GM23338 (cell line): ENCODE data around the gene RAB3GAP2. TPM values are rescaled to one million over a fixed set of nuclear protein-coding genes. Genes with fewer than 3 reads are reported as not detected.

Source experiments
- ATAC-seq: fragments of 200-7000 bp; cut with Tn5 transposase; 3 replicates; pipeline ENCODE4 v1.9.1; 2020
- DNase-seq: peaks from one replicate; pipeline ENCODE4 v3.0.0-alpha.2; 2015; ENCODE audit warnings: low spot score
- H2AFZ ChIP-seq: fragments of 200-600 bp; sonication (generic); 2 replicates; pipeline ENCODE4 v1.8.0; 2016; ENCODE audit warnings: antibody characterized with exemption, mild to moderate bottlenecking, moderate library complexity
- H3F3A ChIP-seq: fragments of 200-600 bp; sonication (generic); replicated peaks from 2 replicates; pipeline ENCODE4 v1.8.0; 2017; ENCODE audit warnings: antibody characterized with exemption, mixed run types, low read depth
- H3K27ac ChIP-seq: fragments of 200-600 bp; sonication (generic); 2 replicates; pipeline ENCODE4 v1.6.1; 2016; ENCODE audit warnings: low read depth
- H3K27me3 ChIP-seq: fragments of 200-600 bp; sonication (generic); 2 replicates; pipeline ENCODE4 v1.8.0; 2016; ENCODE audit warnings: mild to moderate bottlenecking, mixed run types, moderate library complexity; ENCODE audit not compliant: insufficient read depth
- H3K36me3 ChIP-seq: fragments of 200-600 bp; sonication (generic); 2 replicates; pipeline ENCODE4 v1.8.0; 2016; ENCODE audit warnings: mild to moderate bottlenecking; ENCODE audit not compliant: insufficient read depth
- H3K4me1 ChIP-seq: fragments of 200-600 bp; sonication (generic); 2 replicates; pipeline ENCODE4 v1.8.0; 2016; ENCODE audit warnings: mild to moderate bottlenecking, moderate library complexity; ENCODE audit not compliant: insufficient read depth
- H3K4me2 ChIP-seq: fragments of 200-600 bp; sonication (generic); 2 replicates; pipeline ENCODE4 v1.7.1; 2017; ENCODE audit warnings: mixed run types
- H3K4me3 ChIP-seq: fragments of 200-600 bp; sonication (generic); 2 replicates; pipeline ENCODE4 v1.6.1; 2016; ENCODE audit warnings: mixed run types
- H3K79me2 ChIP-seq: fragments of 200-600 bp; sonication (generic); replicated peaks from 2 replicates; pipeline ENCODE4 v1.8.0; 2017; ENCODE audit warnings: mild to moderate bottlenecking; ENCODE audit not compliant: insufficient read depth
- H3K9me2 ChIP-seq: fragments of 200-600 bp; sonication (generic); 2 replicates; pipeline ENCODE4 v1.8.0; 2017; ENCODE audit not compliant: insufficient read depth
- H4K20me1 ChIP-seq: fragments of 200-600 bp; sonication (generic); replicated peaks from 2 replicates; pipeline ENCODE4 v1.8.0; 2017; ENCODE audit warnings: mild to moderate bottlenecking; ENCODE audit not compliant: insufficient read depth
- H3K27ac Mint-ChIP-seq: 2 replicates; pipeline ENCODE4 v1.8.0; 2020; ENCODE audit warnings: inconsistent platforms, mild to moderate bottlenecking, moderate library complexity, mixed read lengths
- H3K27me3 Mint-ChIP-seq: 3 replicates; pipeline ENCODE4 v1.8.0; 2022; ENCODE audit warnings: low read depth, mild to moderate bottlenecking, moderate library complexity, mixed read lengths, inconsistent platforms; ENCODE audit not compliant: insufficient read depth, poor library complexity
- H3K36me3 Mint-ChIP-seq: 3 replicates; pipeline ENCODE4 v1.8.0; 2021; ENCODE audit warnings: low read depth, mild to moderate bottlenecking, inconsistent platforms, moderate library complexity, mixed read lengths
- H3K4me1 Mint-ChIP-seq: 3 replicates; pipeline ENCODE4 v1.8.0; 2020; ENCODE audit warnings: mild to moderate bottlenecking, inconsistent platforms, mixed read lengths
- H3K4me3 Mint-ChIP-seq: 3 replicates; pipeline ENCODE4 v1.8.0; 2021; ENCODE audit warnings: moderate library complexity, mild to moderate bottlenecking, inconsistent platforms, mixed read lengths
- H3K9me3 Mint-ChIP-seq: 3 replicates; pipeline ENCODE4 v1.8.0; 2020; ENCODE audit warnings: moderate library complexity, mild to moderate bottlenecking, inconsistent platforms, mixed read lengths
- CREB1 ChIP-seq: fragments of 250-450 bp; sonication (Bioruptor Pico); IDR thresholded peaks from 2 replicates; pipeline ENCODE4 v1.5.0; 2020; ENCODE audit warnings: low read depth, mild to moderate bottlenecking, moderate library complexity
- EZH2phosphoT487 ChIP-seq: fragments of 200-600 bp; sonication (generic); IDR thresholded peaks from one replicate; pipeline ENCODE4 v1.8.1; 2018; ENCODE audit warnings: antibody characterized with exemption; ENCODE audit not compliant: unreplicated experiment
- JUNB ChIP-seq: IDR thresholded peaks from one replicate; pipeline ENCODE4 v1.6.1; 2016; ENCODE audit warnings: antibody characterized with exemption; ENCODE audit not compliant: unreplicated experiment
- POLR2AphosphoS5 ChIP-seq: IDR thresholded peaks from 2 replicates; pipeline ENCODE4 v1.6.1; 2016; ENCODE audit warnings: antibody characterized with exemption, low read depth
- ZNF114 ChIP-seq: fragments of 250-450 bp; sonication (Bioruptor Pico); IDR thresholded peaks from 2 replicates; pipeline ENCODE4 v1.5.0; 2020; ENCODE audit warnings: mild to moderate bottlenecking, moderate library complexity
- ZNF462 ChIP-seq: fragments of 250-450 bp; sonication (Bioruptor Pico); IDR thresholded peaks from 2 replicates; pipeline ENCODE4 v1.5.0; 2020; ENCODE audit warnings: mild to moderate bottlenecking, moderate library complexity
- polyA plus RNA-seq: library from polyadenylated mRNA; unstranded; fragments of >200 nt; fragmentation: Nextera tagmentation; extraction: Ambion mirVana; gene quantifications from 2 replicates; pipeline ENCODE4 v1.2.1, GENCODE V29; 2016
- total RNA-seq: library from RNA; depleted of rRNA; stranded (reverse); fragments of >200 nt; shearing (Covaris generic); gene quantifications from 2 replicates; pipeline ENCODE4 v1.2.3, GENCODE V29; 2014

Gene RAB3GAP2
- total and polyA plus RNA-seq, 2 experiments from 2014 or later: 19.4 to 44.6 TPM

DNA sequence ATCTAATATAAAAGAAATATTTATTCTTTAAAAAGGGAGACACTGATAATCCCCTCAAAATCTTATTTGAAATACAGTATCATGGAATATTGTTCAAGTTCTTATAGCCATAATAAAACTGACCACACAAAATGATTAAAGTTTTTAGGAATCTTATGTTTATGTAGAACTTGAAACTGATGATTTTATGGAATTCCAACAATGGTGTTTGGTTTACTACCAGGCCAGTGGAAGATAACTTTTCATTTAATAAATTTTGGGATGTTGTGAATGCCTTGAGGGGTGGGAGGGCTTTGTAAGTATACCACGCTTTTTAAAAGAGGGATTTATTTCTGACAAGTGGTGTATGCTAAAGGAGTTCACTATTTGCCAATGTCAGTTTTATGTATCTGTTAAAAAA is 87.7 kb downstream of the RAB3GAP2 start:
- Mint-ChIP-seq H3K4me1 (no peaks in the 10 kb centered on the region), H3K9me3 (no peaks in the 10 kb centered on the region)

More for the DNA sequence above, 87.7 kb downstream of the RAB3GAP2 start:
- H3K27me3 Mint-ChIP-seq: no peaks in the 10 kb centered on the region
- H3K36me3 Mint-ChIP-seq: peaks cover 54% of the 10 kb centered on the region
- no peak for TF ChIP-seq CREB1 (CRISPR knock-in tag)
- no peak for TF ChIP-seq POLR2AphosphoS5
- TF ChIP-seq ZNF114 (CRISPR knock-in tag): no peak
- TF ChIP-seq JUNB: no peak
- no peak for TF ChIP-seq ZNF462
- TF ChIP-seq EZH2phosphoT487: no peak
- Histone ChIP-seq H3K27ac (no peak overlapping the region), H3K27me3 (no peaks in the 10 kb centered on the region), H3K4me1 (no peaks in the 10 kb centered on the region), H4K20me1 (no peaks in the 10 kb centered on the region), H3K4me3 (no peak overlapping the region), H3K36me3 (peaks cover 21% of the 10 kb centered on the region; the same call in 1 of the 2 replicates), H3F3A (no peaks in the 10 kb centered on the region), H3K79me2 (no peaks in the 10 kb centered on the region), H2AFZ (no peak overlapping the region), H3K9me2 (no peaks in the 10 kb centered on the region), H3K4me2 (no peak overlapping the region)
- ATAC-seq (no peak), DNase-seq (no peak)
- no peak overlapping the region for H3K27ac Mint-ChIP-seq
- no peak overlapping the region for H3K4me3 Mint-ChIP-seq
